H4 (cell line): ENCODE data around the gene SMC1B. TPM values are rescaled to one million over a fixed set of nuclear protein-coding genes. Genes with fewer than 3 reads are reported as not detected.
"Not testable (repeated sequence)": the region's sequence is repeated elsewhere in the genome, so short reads cannot be mapped to it uniquely, and the experiment has no call there.

ENCODE experiments used
- DNase-seq: peaks from one replicate; pipeline ENCODE4 v3.0.0-alpha.2; 2015; ENCODE audit warnings: low spot score
- total RNA-seq: library from RNA; depleted of rRNA; stranded (reverse); fragments of >200 nt; shearing (Covaris generic); gene quantifications from 2 replicates; pipeline ENCODE4 v1.2.3, GENCODE V29; 2014

SMC1B gene
- total RNA-seq, 1 experiment from 2014 or later, result not detected

- no peak for DNase-seq
Measured at GRCh38 chr22:45444168-45444567, 30.8 kb upstream of the SMC1B start.

- DNase-seq, result no peak
Measured at GRCh38 chr22:45442116-45442515, 28.7 kb upstream of the SMC1B start.

GRCh38 chr22:45441138-45441537 is 27.7 kb upstream of the SMC1B start:
- DNase-seq, result peak; percentile 58

GRCh38 chr22:45440688-45441087 is 27.3 kb upstream of the SMC1B start:
- DNase-seq, result not testable (repeated sequence)

- no peak for DNase-seq
Measured at GRCh38 chr22:45438336-45438735, 24.9 kb upstream of the SMC1B start.

- DNase-seq, result not testable (repeated sequence)
Measured at GRCh38 chr22:45436871-45437517, 23.6 kb upstream of the SMC1B start.

- DNase-seq, result peak; percentile 90
Measured at GRCh38 chr22:45435544-45436139, 22.2 kb upstream of the SMC1B start.

GRCh38 chr22:45434981-45435380 is 21.6 kb upstream of the SMC1B start:
- no peak for DNase-seq

- no peak for DNase-seq
Measured at GRCh38 chr22:45430871-45431270, 17.5 kb upstream of the SMC1B start.

- no peak for DNase-seq
Measured at GRCh38 chr22:45429981-45430775, 16.8 kb upstream of the SMC1B start.

- no peak for DNase-seq
Measured at GRCh38 chr22:45429424-45429823, 16.0 kb upstream of the SMC1B start.

- DNase-seq, result no peak
Measured at GRCh38 chr22:45428391-45429385, 15.3 kb upstream of the SMC1B start.

- no peak for DNase-seq
Measured at GRCh38 chr22:45427114-45427513, 13.7 kb upstream of the SMC1B start.

GRCh38 chr22:45426387-45426786 is 13.0 kb upstream of the SMC1B start:
- DNase-seq, result no peak

- no peak for DNase-seq
Measured at GRCh38 chr22:45425531-45426265, 12.3 kb upstream of the SMC1B start.

GRCh38 chr22:45425101-45425500 is 11.7 kb upstream of the SMC1B start:
- DNase-seq, result no peak

GRCh38 chr22:45424241-45424731 is 10.9 kb upstream of the SMC1B start:
- DNase-seq, result no peak

GRCh38 chr22:45423524-45423923 is 10.1 kb upstream of the SMC1B start:
- DNase-seq, result no peak

- DNase-seq, result no peak
Measured at GRCh38 chr22:45422237-45422983, 9.0 kb upstream of the SMC1B start.
